Activated naive CD4-positive, alpha-beta T cell treated with anti-CD3 and anti-CD28 coated beads, Interleukin-2, amount 10 ng/mL, durations not matched to agents 7 days and 5 days (primary cell): Measurements from ENCODE around the gene WTAP.
"Not testable (repeated sequence)": the region's sequence is repeated elsewhere in the genome, so short reads cannot be mapped to it uniquely, and the experiment has no call there.

Experiments
- CTCF ChIA-PET: fragments of 350-600 bp; sonication (Branson Sonifier 250); formaldehyde crosslinking; loops from one replicate; lab custom pipeline; 2021; ENCODE audit warnings: antibody characterized with exemption; lab: Charles Lee
- DNase-seq: peaks from one replicate; pipeline ENCODE4 v3.0.0-alpha.2; 2020
- H3K27ac Mint-ChIP-seq: one replicate; pipeline ENCODE4 v1.8.0; 2021; ENCODE audit warnings: mild to moderate bottlenecking, moderate library complexity, mixed read lengths
- H3K27me3 Mint-ChIP-seq: one replicate; pipeline ENCODE4 v1.8.0; 2021; ENCODE audit warnings: mild to moderate bottlenecking, mixed read lengths
- H3K36me3 Mint-ChIP-seq: one replicate; pipeline ENCODE4 v1.8.0; 2021; ENCODE audit warnings: mixed read lengths
- H3K4me1 Mint-ChIP-seq: one replicate; pipeline ENCODE4 v1.8.0; 2021; ENCODE audit warnings: mixed read lengths
- H3K4me3 Mint-ChIP-seq: one replicate; pipeline ENCODE4 v1.8.0; 2021; ENCODE audit warnings: mild to moderate bottlenecking, moderate library complexity, mixed read lengths
- H3K9me3 Mint-ChIP-seq: one replicate; pipeline ENCODE4 v1.8.0; 2021; ENCODE audit warnings: mixed read lengths

Gene WTAP

DNA sequence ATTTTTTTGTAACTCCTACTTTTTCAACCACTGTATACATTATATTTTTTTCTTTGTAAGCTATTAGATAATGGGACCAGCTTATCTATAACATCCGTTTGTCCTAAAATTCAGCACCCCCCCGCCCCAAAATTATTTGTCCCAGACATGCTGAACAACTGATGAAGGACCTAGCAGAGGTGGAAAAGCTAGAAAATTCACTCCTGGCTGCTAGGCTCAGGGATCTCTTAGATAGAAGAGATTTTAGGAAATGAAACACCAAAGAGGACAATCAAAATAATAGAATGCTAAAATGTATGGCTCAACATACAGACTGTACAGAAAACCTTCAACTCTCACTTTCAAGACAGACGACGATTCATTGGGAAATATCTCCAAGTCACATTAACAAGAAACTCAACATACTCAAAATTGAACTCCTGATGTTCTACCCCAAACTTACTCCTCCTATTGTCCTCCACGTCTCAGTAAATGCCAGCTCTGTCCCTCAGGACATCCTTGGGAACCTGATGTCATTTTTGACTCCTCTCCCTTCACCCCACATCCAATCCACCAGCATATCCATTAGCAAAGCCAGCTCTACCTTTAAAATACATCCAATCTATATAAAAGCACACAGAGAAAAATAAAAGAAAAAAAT lies 38.9 kb upstream of the WTAP start:
- peaks cover 50% of the 10 kb centered on the region for H3K4me1 Mint-ChIP-seq
- DNase-seq = no peak
- H3K27me3 Mint-ChIP-seq = no peaks in the 10 kb centered on the region

DNA sequence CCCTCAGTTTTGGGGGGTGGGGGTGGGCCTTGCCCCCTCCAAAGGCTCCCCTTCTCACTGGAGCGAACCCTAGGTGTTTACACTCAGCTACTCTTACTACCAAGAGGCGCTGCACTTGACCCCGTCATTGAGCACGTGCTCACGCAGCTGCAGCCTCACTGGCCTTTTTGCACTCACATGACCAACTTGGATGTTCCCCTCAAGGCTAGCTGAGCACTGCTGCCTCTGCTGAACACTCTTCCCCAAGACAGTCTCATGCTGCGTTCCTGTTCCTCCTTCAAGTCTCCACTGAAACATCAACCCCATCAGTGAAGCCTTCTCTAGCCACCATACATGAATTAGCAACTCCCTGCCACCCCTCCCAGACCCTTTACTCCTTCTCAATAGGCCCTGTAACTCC lies 38.3 kb upstream of the WTAP start:
- Mint-ChIP-seq H3K36me3 (peaks cover 52% of the 10 kb centered on the region), H3K4me3 (no peak overlapping the region), H3K27ac (no peak overlapping the region), H3K27me3 (no peaks in the 10 kb centered on the region), H3K4me1 (peaks cover 54% of the 10 kb centered on the region), H3K9me3 (no peaks in the 10 kb centered on the region)
- no peak for DNase-seq
- CTCF ChIA-PET = interaction anchor here (1.1 kb wide), 1 partner anchor 31 kb away, joined by 4 read pairs; no protein-coding TSS in a partner anchor

More for the DNA sequence above, 38.9 kb upstream of the WTAP start:
- H3K9me3 Mint-ChIP-seq = no peaks in the 10 kb centered on the region
- CTCF ChIA-PET = interaction anchor here (0.6 to 1.1 kb wide), 2 partner anchors 15 to 494 kb away, joined by 3 read pairs; no protein-coding TSS in a partner anchor
- no peak overlapping the region for H3K27ac Mint-ChIP-seq
- no peak overlapping the region for H3K4me3 Mint-ChIP-seq
- peaks cover 57% of the 10 kb centered on the region for H3K36me3 Mint-ChIP-seq

DNA sequence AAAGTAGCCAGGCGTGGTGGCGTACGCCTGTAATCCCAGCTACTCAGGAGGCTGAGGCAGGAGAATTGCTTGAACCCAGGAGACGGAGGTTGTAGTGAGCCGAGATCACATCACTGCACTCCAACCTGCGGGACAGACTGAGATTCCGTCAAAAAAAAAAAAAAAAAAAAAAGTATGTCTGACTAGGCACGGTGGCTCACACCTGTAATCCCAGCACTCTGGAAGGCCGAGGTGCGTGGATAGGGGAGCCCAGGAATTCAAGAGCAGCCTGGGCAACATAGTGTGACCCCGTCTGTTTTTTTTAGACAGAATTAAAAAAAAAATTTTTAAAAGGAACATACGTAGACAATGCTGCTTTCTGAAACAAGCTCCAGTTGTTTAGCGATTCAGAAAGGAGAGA lies 37.2 kb upstream of the WTAP start:
- H3K27me3 Mint-ChIP-seq, H3K9me3 Mint-ChIP-seq, H3K27ac Mint-ChIP-seq, H3K4me3 Mint-ChIP-seq, DNase-seq: not testable (repeated sequence)
- CTCF ChIA-PET = interaction anchor here (0.6 to 1.1 kb wide), 2 partner anchors 11 to 30 kb away, joined by 3 to 4 read pairs; no protein-coding TSS in a partner anchor
- Mint-ChIP-seq H3K4me1 (peaks cover 64% of the 10 kb centered on the region), H3K36me3 (peaks cover 54% of the 10 kb centered on the region)

DNA sequence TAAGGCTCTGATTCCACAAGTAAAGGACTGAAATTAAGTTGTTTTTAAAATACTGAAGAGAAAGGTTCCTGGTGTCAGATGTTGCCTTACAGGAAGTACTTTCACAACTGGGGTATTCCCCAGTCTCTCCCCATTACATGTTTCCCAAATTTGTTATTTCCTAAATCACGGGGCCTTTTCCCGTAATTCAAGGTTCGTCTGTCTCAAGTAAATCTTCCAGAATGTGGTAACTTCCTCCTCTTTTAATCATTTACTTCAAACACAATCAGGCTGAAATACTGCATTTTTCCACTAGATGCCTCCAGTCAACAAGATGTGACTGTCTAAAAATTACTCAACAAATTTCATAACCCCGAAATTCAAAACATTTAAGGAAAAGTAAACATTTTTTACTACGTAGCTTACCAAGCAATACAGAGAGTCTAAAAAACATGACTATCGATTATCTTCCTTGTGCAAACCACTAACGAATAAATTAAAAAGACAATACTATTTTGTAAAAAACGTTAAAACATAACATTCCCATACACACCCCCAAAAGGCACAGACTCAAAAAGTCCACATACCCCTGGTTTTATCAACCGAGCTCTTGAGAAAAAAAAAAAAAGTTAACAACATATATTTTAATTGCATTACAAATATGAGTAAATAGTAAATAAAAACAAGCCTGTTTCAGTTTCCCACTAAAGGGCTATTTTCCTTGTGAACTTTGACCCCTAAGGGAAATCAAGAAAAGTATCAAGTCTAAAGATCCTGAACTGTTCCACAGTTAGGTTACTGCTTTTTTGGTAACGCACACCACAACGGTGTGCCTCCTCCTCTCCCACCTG lies 36.0 kb upstream of the WTAP start:
- DNase-seq = no peak
- Mint-ChIP-seq H3K27me3 (no peaks in the 10 kb centered on the region), H3K9me3 (no peaks in the 10 kb centered on the region), H3K36me3 (peaks cover 46% of the 10 kb centered on the region), H3K27ac (peak overlapping the region; percentile 94), H3K4me3 (peak overlapping the region; percentile 83), H3K4me1 (peaks cover 68% of the 10 kb centered on the region)
- CTCF ChIA-PET = interaction anchor here (1.0 to 2.6 kb wide), 12 partner anchors 9 to 381 kb away, joined by 3 to 10 read pairs (median 4); partner anchors contain the start of genes MRPL18 and TCP1

DNA sequence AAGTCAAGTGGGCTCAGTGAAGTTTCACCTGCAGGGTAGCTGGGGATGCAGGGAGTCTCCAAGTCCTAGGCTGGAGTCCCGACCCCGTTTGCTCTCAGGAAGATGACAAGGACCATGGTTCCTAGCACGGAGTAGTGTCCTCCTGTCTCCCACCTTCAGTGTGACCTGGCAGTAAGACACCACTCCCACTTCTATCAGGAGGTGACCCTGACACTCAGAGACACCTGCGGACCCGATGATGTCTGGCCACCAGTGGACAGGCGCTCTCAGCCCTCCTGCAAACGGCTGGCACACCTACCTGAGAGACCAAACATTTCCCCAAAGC lies 35.4 kb upstream of the WTAP start:
- Mint-ChIP-seq H3K27ac (peak overlapping the region; percentile 94), H3K4me3 (peak overlapping the region; percentile 83), H3K9me3 (no peaks in the 10 kb centered on the region), H3K4me1 (peaks cover 69% of the 10 kb centered on the region), H3K27me3 (no peaks in the 10 kb centered on the region), H3K36me3 (peaks cover 42% of the 10 kb centered on the region)
- CTCF ChIA-PET = interaction anchor here (0.7 to 2.6 kb wide), 14 partner anchors 8 to 747 kb away, joined by 3 to 10 read pairs (median 4); partner anchors contain the start of genes MRPL18 and TCP1
- no peak for DNase-seq

DNA sequence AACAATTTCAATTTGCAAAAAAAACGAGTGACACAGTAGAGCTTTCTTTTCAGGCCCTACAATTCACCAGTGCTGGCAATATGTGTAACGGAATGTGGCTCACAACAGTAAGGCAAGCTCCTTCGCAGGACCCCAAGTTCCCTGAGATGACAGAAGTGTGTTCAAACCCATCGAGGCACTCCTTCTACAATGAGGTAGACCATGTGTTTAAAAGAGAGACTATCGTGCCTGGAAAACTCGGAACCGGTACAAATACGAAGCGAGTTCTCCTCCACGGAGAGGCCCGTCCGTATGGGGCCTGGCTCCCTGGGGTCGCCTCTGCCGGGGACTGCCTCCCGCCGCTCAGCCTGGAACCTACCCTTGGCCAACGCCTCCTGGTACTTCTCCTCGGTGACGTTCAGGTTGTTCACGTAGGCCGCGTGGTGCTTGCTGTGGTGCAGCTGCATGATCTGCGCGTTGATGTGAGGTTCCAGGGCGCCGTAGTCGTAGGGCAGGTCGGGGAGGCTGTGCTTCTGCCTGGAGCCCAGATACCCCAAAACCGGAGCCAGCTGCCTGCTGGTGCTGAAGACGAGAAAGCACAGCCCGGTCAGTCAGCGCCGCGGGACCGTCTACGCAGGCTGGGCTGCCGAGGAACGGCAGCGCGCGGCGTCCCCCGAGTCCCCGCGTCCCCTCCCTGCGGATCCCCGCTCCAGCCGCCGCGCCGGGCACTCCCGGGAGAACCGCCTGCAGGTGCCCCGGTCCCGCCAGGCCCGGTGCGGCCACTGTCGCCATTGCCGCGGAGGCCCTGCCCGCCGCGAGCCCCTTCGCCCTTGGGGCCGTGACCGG lies 34.8 kb upstream of the WTAP start:
- Mint-ChIP-seq H3K36me3 (peaks cover 39% of the 10 kb centered on the region), H3K27ac (peak overlapping the region; percentile 94), H3K9me3 (no peaks in the 10 kb centered on the region), H3K27me3 (no peaks in the 10 kb centered on the region), H3K4me1 (peaks cover 69% of the 10 kb centered on the region), H3K4me3 (peak overlapping the region; percentile 83)
- DNase-seq = peak; percentile 76
- CTCF ChIA-PET = interaction anchor here (0.7 to 2.6 kb wide), 11 partner anchors 8 to 748 kb away, joined by 3 to 10 read pairs (median 4); partner anchors contain the start of genes MRPL18 and TCP1

DNA sequence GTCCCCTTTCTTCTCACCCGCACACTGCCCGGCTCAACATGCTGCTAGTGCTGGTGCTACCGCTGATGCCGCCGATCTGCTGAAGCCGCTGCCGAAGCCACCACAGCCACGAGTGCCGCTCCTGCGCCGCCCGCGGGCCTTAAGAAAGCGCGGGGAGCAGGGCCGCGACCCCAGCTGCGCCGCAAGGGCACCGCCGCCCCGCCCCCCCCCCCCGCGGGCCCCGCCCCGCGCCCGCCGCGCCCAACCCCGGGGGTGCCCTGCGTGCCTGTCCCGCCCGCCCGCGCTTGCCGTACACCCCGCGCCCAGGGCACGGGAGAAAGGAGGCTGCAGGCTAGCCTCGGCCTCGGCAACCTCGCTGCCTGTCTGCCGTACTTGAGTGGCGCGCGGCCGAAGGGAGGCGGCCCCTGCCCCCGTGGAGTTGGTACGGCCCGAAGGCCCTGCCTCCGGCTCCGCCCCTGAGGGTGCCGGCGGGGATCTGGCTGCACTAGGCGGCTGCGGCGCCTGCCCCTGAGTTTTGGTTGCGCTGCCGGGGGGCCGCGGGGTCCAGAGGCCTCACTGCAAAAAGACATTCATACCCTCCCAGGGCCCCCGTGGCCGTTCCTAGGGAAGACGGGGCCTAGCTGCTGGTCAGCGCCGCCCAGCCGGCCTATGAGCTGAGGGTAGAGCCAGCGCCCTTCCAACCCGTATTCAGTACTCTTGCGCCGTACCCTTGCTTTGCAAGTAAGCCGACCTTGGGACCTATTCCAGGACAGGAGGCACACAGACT lies 34.0 kb upstream of the WTAP start, which contains the start of gene SOD2:
TSS of gene SOD2 (minus strand) at position 114 of the 766 bp plus-strand sequence. CDS start at position 40, 74 bp downstream.
- Mint-ChIP-seq H3K4me3 (peak within 1 kb of the TSS; percentile 86), H3K36me3 (peaks cover 34% of the 10 kb centered on the region), H3K4me1 (peaks cover 63% of the 10 kb centered on the region), H3K27me3 (no peaks in the 10 kb centered on the region), H3K27ac (peak within 1 kb of the TSS; percentile 97), H3K9me3 (no peaks in the 10 kb centered on the region)
- peak; percentile 88 for DNase-seq
- CTCF ChIA-PET = interaction anchor here (0.5 to 2.6 kb wide), 4 partner anchors 28 to 247 kb away, joined by 3 to 10 read pairs (median 5); no protein-coding TSS in a partner anchor

DNA sequence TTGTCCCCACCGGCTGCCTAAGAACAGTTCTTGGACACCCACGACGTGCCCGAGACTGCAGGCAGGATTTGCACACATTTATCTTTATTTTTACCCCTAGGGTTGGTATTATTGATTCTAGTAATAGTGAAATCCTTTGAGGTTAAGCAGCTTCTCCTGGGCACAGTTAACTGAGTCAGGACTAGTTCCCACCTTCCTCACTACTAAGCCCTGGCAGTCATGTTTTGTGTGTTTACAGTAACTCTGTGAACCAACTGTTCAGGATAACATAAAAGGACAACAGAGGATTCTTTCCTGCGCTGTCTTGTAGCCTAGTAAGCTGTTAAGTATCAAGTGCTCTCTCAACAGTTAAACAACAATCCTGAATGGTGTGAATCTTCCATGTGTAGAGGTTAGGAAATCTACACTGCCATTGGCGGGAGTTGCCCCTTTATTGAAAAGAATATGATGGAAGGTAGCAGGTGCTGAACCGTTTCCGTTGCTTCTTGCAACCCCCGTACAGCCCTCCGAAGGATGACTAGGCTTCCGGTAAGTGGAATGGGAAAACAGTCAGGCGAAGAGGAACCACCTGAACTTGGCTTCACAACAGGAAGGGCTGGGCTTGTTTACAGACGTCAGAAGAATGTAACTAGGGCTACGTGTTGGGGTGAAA lies 33.3 kb upstream of the WTAP start:
- Mint-ChIP-seq H3K9me3 (no peaks in the 10 kb centered on the region), H3K4me1 (peaks cover 56% of the 10 kb centered on the region), H3K27ac (peak overlapping the region; percentile 97), H3K4me3 (peak overlapping the region; percentile 86), H3K27me3 (no peaks in the 10 kb centered on the region), H3K36me3 (peaks cover 29% of the 10 kb centered on the region)
- DNase-seq = peak; percentile 67
- CTCF ChIA-PET = interaction anchor here (0.5 kb wide), 1 partner anchor 27 kb away, joined by 3 read pairs; no protein-coding TSS in a partner anchor

DNA sequence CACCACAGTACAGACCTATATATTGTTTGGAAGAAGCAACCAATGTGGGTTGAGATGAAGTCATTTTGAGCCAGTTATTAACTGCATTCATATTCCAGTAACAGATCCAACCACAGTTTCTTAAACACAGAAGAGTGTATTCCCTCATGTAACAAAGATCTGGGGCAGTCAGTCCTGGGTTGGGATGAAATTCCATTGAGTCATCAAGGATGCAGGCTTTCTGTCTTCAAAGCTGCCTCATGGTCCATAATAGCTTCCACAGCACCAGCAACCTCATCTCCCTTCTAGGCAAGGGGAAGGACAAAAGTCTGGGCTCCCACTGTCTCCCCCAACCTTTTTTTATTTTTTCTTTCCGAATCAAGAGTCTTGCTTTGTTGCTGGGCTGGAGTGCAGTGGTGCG lies 31.3 kb upstream of the WTAP start:
- CTCF ChIA-PET = no interaction called here
- Mint-ChIP-seq H3K4me3 (no peak overlapping the region), H3K27ac (peak overlapping the region; percentile 97), H3K36me3 (peaks cover 26% of the 10 kb centered on the region), H3K4me1 (peaks cover 48% of the 10 kb centered on the region), H3K27me3 (no peaks in the 10 kb centered on the region), H3K9me3 (no peaks in the 10 kb centered on the region)
- DNase-seq = no peak

DNA sequence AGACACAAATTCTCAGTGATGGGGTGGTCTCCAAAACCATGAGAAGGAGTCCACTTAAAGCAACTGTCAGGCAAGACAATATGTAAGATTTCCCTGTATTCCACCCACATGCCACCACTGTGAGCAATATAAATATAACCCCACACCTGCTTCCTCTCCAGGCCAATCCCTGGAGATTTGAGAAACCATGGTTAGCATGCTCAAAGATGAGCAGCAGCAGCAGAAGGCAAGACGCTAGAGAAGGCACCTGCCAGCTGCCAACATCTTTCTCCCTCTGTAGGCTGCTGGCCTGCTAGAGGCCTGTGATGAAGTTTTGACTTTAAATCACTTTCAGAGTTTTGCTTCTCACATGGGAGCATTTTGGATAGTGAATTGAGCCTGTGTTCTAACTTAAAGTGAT lies 26.3 kb upstream of the WTAP start:
- DNase-seq = no peak
- H3K4me3 Mint-ChIP-seq = no peak overlapping the region
- H3K36me3 Mint-ChIP-seq = peaks cover 19% of the 10 kb centered on the region
- H3K27me3 Mint-ChIP-seq = no peaks in the 10 kb centered on the region
- no peak overlapping the region for H3K27ac Mint-ChIP-seq
- peaks cover 8% of the 10 kb centered on the region for H3K9me3 Mint-ChIP-seq
- peaks cover 15% of the 10 kb centered on the region for H3K4me1 Mint-ChIP-seq
- CTCF ChIA-PET = interaction anchor here (0.5 to 1.5 kb wide), 2 partner anchors 9 to 11 kb away, joined by 3 to 4 read pairs; no protein-coding TSS in a partner anchor

DNA sequence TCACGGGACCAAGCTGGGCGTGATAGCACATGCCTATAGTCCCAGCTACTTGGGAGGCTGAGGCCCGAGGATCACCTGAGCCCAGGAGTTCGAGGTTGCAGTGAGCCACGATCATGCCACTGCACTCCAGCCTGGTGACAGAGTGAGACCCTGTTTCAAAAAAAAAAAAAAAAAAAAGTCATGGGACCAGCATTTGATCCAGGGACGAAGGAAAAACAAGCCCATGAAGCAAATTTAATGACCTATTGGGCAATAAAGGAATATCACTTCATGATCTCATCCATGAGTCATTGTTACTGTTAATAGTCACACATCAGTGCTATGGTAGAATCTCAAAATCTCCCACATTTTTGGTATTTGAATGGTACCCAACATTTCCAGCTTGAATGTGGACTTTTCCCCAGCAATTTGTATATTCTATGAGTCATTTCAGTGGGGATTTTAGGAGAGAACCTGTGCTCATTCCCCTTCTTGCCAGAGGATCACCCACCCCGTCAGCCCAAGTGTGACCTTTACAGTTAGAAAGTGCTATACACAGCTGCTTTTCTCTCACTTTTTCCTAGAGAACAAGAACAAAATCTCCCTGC lies 25.8 kb upstream of the WTAP start:
- CTCF ChIA-PET = interaction anchor here (1.1 kb wide), 1 partner anchor 18 kb away, joined by 3 read pairs; no protein-coding TSS in a partner anchor
- Mint-ChIP-seq H3K27ac (peak overlapping the region; percentile 4), H3K4me1 (peaks cover 10% of the 10 kb centered on the region), H3K4me3 (no peak overlapping the region), H3K27me3 (no peaks in the 10 kb centered on the region), H3K36me3 (peaks cover 19% of the 10 kb centered on the region), H3K9me3 (peaks cover 8% of the 10 kb centered on the region)
- DNase-seq = no peak

DNA sequence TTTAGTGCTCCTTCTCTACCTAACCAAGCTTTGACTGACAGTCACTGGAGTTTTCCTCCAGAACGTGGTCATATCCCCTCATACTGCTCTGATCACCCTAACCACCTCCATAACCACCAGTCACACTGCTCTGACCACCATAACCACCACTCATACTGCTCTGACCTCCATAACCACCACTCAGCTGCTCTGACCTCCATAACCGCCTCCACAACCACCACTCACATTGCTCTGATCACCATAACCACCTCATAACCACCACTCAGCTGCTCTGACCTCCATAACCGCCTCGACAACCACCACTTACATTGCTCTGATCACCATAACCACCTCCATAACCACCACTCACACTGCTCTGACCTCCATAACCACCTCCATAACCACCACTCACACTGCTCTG lies 16.7 kb upstream of the WTAP start:
- H3K4me3 Mint-ChIP-seq, DNase-seq, H3K9me3 Mint-ChIP-seq, H3K27ac Mint-ChIP-seq, H3K4me1 Mint-ChIP-seq, H3K27me3 Mint-ChIP-seq: not testable (repeated sequence)
- CTCF ChIA-PET = interaction anchor here (0.7 to 1.1 kb wide), 2 partner anchors 8 to 10 kb away, joined by 4 to 7 read pairs; no protein-coding TSS in a partner anchor
- peaks cover 15% of the 10 kb centered on the region for H3K36me3 Mint-ChIP-seq
